Liver (tissue), 9 donors: ENCODE data around the gene HTD2. TPM values are rescaled to one million over a fixed set of nuclear protein-coding genes. Genes with fewer than 3 reads are reported as not detected.

Experiments
- DNase-seq: peaks from one replicate; pipeline ENCODE4 v3.0.0-alpha.2; 2017; ENCODE audit warnings: low spot score
- H3K27ac ChIP-seq, 2 donors: one replicate each; pipeline ENCODE4 v1.7.0; 2013; ENCODE audit warnings: inconsistent platforms in 2 of 2, low read length in 2 of 2, control low read depth in 1 of 2, low read depth in 1 of 2, mild to moderate bottlenecking in 1 of 2
- H3K27me3 ChIP-seq, 4 donors: one replicate each; pipeline versions ENCODE4 v1.6.1 to v1.7.0; 2013; ENCODE audit warnings: low read length in 3 of 4, inconsistent platforms in 1 of 4, mild to moderate bottlenecking in 1 of 4, moderate library complexity in 1 of 4; ENCODE audit not compliant: control insufficient read depth in 4 of 4, insufficient read depth in 4 of 4
- H3K36me3 ChIP-seq, 4 donors: one replicate each; pipeline versions ENCODE4 v1.6.1 to v1.7.0; 2013; ENCODE audit warnings: low read length in 3 of 4, mild to moderate bottlenecking in 3 of 4, low read depth in 1 of 4, moderate library complexity in 1 of 4; ENCODE audit not compliant: control insufficient read depth in 4 of 4, insufficient read depth in 3 of 4
- H3K4me1 ChIP-seq, 4 donors: one replicate each; pipeline versions ENCODE4 v1.6.1 to v1.7.0; 2013; ENCODE audit warnings: low read length in 3 of 4, mild to moderate bottlenecking in 3 of 4, moderate library complexity in 1 of 4; ENCODE audit not compliant: control insufficient read depth in 4 of 4, insufficient read depth in 4 of 4
- H3K4me3 ChIP-seq, 3 donors: one replicate each; pipeline versions ENCODE4 v1.6.1 to v1.7.0; 2013; ENCODE audit warnings: low read length in 3 of 3, control low read depth in 1 of 3, low read depth in 1 of 3, mild to moderate bottlenecking in 1 of 3
- H3K9ac ChIP-seq, 2 donors: one replicate each; pipeline ENCODE4 v1.7.0; 2013; ENCODE audit warnings: low read length in 2 of 2, mild to moderate bottlenecking in 2 of 2, moderate library complexity in 2 of 2, control low read depth in 1 of 2, low read depth in 1 of 2
- H3K9me3 ChIP-seq, 4 donors: one replicate each; pipeline versions ENCODE4 v1.6.1 to v1.7.0; 2013; ENCODE audit warnings: low read length in 3 of 4; ENCODE audit not compliant: control insufficient read depth in 4 of 4
- EGR1 ChIP-seq, 2 donors: IDR thresholded peaks; 2 replicates each; pipeline ENCODE4 v1.6.1; 2016 to 2018; ENCODE audit warnings: antibody characterized with exemption in 2 of 2, low read depth in 2 of 2
- FOXA1 ChIP-seq: IDR thresholded peaks from 2 replicates; pipeline ENCODE4 v1.6.1; 2016; ENCODE audit warnings: antibody characterized with exemption
- GABPA ChIP-seq, 2 donors: IDR thresholded peaks in 1 of 2; conservative IDR thresholded peaks in 1 of 2; 2 replicates each; pipeline ENCODE4 v1.6.1; 2016; ENCODE audit warnings: antibody characterized with exemption in 2 of 2, mild to moderate bottlenecking in 1 of 2, moderate library complexity in 1 of 2
- HNF4A ChIP-seq, 2 donors: conservative IDR thresholded peaks; 2 replicates each; pipeline ENCODE4 v1.6.1; 2016; ENCODE audit warnings: antibody characterized with exemption in 2 of 2, mild to moderate bottlenecking in 2 of 2
- HNF4G ChIP-seq: IDR thresholded peaks from 2 replicates; pipeline ENCODE4 v1.6.1; 2016; ENCODE audit warnings: antibody characterized with exemption
- NR2F2 ChIP-seq: IDR thresholded peaks from 2 replicates; pipeline ENCODE4 v1.6.1; 2016; ENCODE audit warnings: antibody characterized with exemption
- RAD21 ChIP-seq, 2 donors: IDR thresholded peaks; 2 replicates each; pipeline ENCODE4 v1.6.1; 2016; ENCODE audit warnings: antibody characterized with exemption in 2 of 2, mild to moderate bottlenecking in 2 of 2
- TAF1 ChIP-seq: conservative IDR thresholded peaks from 2 replicates; pipeline ENCODE4 v1.6.1; 2016; ENCODE audit warnings: antibody characterized with exemption, mild to moderate bottlenecking
- YY1 ChIP-seq: IDR thresholded peaks from 2 replicates; pipeline ENCODE4 v1.6.1; 2016; ENCODE audit warnings: antibody characterized with exemption, mild to moderate bottlenecking
- WGBS: extraction: QIAGEN DNeasy Blood & Tissue Kit; methylation state at CpG from one replicate; pipeline ENCODE4 v1.1.7; 2013; 5-methylcytosine and 5-hydroxymethylcytosine counted together
- polyA plus RNA-seq, 2 donors: library from polyadenylated mRNA; stranded (reverse) in 1 of 2; unstranded in 1 of 2; fragments of 200-250 nt in 1 of 2; fragments of >200 nt in 1 of 2; fragmentation: Nextera tagmentation in 1 of 2; extraction: Ambion mirVana in 1 of 2; gene quantifications; one replicate each; pipeline versions ENCODE4 v1.2.1 to v1.2.3, GENCODE V29; 2013 to 2015
- total RNA-seq, 2 donors: library from RNA; depleted of rRNA; stranded (reverse); fragments of >200 nt; gene quantifications; one replicate each; pipeline ENCODE4 v1.2.3, GENCODE V29; 2014
- TF ChIP-seq, protein P1 (sequence below): IDR thresholded peaks from 2 replicates; pipeline ENCODE4 v1.6.1; 2016; ENCODE audit warnings: antibody characterized with exemption, mild to moderate bottlenecking
- TF ChIP-seq, protein P2 (sequence below): fragments of 150-350 bp; IDR thresholded peaks from 2 replicates; pipeline ENCODE4 v1.5.1; 2017; ENCODE audit warnings: improper control_type of control experiment, low read depth, low read length; ENCODE audit not compliant: missing input control
- TF ChIP-seq, protein P3 (sequence below): IDR thresholded peaks from 2 replicates; pipeline ENCODE4 v1.6.1; 2016; ENCODE audit warnings: antibody characterized with exemption
- donor health status: healthy.
- donor health status: healthy.
- donor health status: healthy.
- donor health status: healthy.
- donor health status: healthy.

Gene HTD2
- total and polyA plus RNA-seq, 4 donors: 6.6 to 14.8 (median 11.0) TPM

DNA sequence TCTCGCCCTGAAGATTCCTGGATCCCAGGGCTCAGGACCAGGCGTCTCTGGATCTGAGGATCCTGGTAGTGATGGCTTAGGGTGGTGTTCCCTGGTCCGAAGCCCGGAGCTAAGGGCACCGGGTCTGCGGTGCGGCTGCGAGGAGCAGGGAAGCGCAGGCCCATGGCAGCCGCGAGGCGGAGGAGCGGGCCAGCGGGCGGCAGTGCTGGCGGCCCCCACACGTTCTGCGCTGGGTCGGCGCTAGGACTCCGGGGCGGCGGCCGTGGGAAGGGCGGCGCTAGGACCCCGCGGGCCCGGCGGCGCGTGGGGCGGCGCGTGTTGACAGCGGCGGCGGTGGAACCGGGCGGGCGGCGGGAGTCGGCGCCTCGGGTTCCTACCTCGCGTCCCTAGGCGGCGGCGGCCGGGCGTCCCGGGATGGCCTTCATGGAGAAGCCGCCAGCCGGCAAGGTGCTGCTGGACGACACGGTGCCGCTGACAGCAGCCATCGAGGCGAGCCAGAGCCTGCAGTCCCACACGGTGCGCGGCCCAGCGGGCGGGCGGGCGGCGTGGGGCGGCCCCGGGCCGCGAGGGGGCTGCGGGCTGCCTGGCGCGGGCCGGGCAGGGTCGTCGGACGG lies 26.4 kb downstream of the HTD2 start, which contains the start of gene PXK:
TSS of gene PXK (plus strand) at position 318 of the 614 bp plus-strand sequence. CDS start at position 415, 97 bp downstream.
- WGBS: under 1% methylated on average over 79 of the region's 79 CpGs
- Histone ChIP-seq H3K9ac (peak within 1 kb of the TSS; percentile 50 to 56), H3K27ac (peak within 1 kb of the TSS; percentile 30 to 58), H3K27me3 (no peaks in the 10 kb centered on the region), H3K4me1 (peaks cover 12 to 26% (median 19%) of the 10 kb centered on the region in 4 donors), H3K9me3 (no peaks in the 10 kb centered on the region), H3K36me3 (no peaks in the 10 kb centered on the region), H3K4me3 (peak within 1 kb of the TSS; percentile 73 to 100 (median 86))
- peak; percentile 83 for DNase-seq
- no peak for TF ChIP-seq TAF1
- TF ChIP-seq RAD21 (IDR thresholded peaks at IDR 0.05): peak in 1 of 2 donors; percentile 31

DNA sequence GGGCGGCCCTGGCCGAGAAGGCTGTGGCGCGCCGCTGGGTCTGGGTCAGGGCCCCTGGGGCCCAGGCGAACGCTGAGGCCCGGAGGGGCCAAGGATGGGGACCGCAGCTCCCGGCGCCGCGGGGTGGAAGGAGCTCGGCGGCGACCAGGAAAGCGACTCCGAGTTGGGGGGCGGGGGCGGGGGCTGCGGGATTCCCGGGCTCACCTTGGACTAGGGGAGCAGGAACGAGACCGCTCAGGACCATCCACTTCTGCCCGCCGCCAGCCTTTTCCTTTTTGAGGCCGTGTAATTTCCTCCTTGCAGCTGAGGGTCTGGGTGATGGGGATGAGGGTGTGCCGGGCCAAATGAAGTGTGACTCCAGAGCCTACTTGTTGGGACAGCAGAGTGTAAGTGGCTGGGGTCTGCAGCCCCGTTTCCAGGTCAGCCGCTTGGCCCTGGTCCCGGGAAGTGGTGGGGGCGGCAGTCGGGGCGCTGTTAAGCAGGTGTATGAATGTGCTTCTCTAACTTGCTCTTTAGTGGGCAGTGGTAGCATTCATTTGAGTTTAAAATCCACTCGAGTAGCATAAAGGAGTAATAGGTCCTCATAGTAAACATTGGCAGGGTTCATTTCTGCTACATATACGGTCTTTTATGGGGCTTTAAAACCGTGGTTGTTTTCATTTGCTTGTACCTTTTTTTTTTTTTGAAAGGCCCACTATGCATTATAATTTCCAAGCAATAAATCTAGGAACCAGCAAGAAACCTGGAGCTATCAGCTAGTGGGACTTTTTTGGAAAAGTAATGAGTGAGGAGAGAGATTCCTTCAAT lies 27.1 kb downstream of the HTD2 start:
- H3K9ac ChIP-seq: peak overlapping the region; percentile 42 to 56
- TF ChIP-seq, protein P1, sequence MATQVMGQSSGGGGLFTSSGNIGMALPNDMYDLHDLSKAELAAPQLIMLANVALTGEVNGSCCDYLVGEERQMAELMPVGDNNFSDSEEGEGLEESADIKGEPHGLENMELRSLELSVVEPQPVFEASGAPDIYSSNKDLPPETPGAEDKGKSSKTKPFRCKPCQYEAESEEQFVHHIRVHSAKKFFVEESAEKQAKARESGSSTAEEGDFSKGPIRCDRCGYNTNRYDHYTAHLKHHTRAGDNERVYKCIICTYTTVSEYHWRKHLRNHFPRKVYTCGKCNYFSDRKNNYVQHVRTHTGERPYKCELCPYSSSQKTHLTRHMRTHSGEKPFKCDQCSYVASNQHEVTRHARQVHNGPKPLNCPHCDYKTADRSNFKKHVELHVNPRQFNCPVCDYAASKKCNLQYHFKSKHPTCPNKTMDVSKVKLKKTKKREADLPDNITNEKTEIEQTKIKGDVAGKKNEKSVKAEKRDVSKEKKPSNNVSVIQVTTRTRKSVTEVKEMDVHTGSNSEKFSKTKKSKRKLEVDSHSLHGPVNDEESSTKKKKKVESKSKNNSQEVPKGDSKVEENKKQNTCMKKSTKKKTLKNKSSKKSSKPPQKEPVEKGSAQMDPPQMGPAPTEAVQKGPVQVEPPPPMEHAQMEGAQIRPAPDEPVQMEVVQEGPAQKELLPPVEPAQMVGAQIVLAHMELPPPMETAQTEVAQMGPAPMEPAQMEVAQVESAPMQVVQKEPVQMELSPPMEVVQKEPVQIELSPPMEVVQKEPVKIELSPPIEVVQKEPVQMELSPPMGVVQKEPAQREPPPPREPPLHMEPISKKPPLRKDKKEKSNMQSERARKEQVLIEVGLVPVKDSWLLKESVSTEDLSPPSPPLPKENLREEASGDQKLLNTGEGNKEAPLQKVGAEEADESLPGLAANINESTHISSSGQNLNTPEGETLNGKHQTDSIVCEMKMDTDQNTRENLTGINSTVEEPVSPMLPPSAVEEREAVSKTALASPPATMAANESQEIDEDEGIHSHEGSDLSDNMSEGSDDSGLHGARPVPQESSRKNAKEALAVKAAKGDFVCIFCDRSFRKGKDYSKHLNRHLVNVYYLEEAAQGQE: no peak
- TF ChIP-seq RAD21 (IDR thresholded peaks at IDR 0.05): peak; percentile 20 to 25
- no peak for TF ChIP-seq YY1
- no peak for TF ChIP-seq HNF4A (conservative IDR thresholded peaks at IDR 0.05)
- TF ChIP-seq TAF1: no peak
- no peak for TF ChIP-seq HNF4G
- TF ChIP-seq, protein P2, sequence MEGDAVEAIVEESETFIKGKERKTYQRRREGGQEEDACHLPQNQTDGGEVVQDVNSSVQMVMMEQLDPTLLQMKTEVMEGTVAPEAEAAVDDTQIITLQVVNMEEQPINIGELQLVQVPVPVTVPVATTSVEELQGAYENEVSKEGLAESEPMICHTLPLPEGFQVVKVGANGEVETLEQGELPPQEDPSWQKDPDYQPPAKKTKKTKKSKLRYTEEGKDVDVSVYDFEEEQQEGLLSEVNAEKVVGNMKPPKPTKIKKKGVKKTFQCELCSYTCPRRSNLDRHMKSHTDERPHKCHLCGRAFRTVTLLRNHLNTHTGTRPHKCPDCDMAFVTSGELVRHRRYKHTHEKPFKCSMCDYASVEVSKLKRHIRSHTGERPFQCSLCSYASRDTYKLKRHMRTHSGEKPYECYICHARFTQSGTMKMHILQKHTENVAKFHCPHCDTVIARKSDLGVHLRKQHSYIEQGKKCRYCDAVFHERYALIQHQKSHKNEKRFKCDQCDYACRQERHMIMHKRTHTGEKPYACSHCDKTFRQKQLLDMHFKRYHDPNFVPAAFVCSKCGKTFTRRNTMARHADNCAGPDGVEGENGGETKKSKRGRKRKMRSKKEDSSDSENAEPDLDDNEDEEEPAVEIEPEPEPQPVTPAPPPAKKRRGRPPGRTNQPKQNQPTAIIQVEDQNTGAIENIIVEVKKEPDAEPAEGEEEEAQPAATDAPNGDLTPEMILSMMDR: peak; percentile 1
- no peak for TF ChIP-seq FOXA1
- WGBS: 1% methylated on average over 37 of the region's 37 CpGs
- H3K27me3 ChIP-seq: no peaks in the 10 kb centered on the region
- H3K27ac ChIP-seq: peak overlapping the region; percentile 30 to 58
- peak; percentile 51 for DNase-seq
- no peaks in the 10 kb centered on the region for H3K36me3 ChIP-seq
- no peaks in the 10 kb centered on the region for H3K9me3 ChIP-seq
- H3K4me3 ChIP-seq: peak overlapping the region; percentile 73 to 100 (median 86)
- peaks cover 12 to 26% (median 19%) of the 10 kb centered on the region in 4 donors for H3K4me1 ChIP-seq

DNA sequence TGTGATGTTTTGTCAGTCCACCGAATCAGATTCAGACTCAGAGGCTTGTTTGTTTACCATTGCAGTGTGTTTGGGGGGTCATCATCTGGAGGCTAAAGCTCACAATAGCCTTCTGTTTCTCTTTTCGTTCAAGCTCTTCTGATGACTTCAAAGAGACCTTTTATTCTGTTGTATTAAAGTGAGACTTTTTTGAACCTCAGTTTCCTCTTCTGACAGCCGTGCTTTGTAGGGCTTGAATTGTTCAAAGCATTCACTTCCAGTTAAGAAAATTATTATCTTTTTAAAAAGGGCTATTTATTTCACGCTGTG lies 27.6 kb downstream of the HTD2 start:
- no peaks in the 10 kb centered on the region for H3K9me3 ChIP-seq
- peaks cover 12 to 26% (median 19%) of the 10 kb centered on the region in 4 donors for H3K4me1 ChIP-seq
- H3K36me3 ChIP-seq: no peaks in the 10 kb centered on the region
- no peak for TF ChIP-seq GABPA (IDR thresholded peaks at IDR 0.05 in 1 of 2, conservative IDR thresholded peaks at IDR 0.05 in 1 of 2)
- TF ChIP-seq, protein P2: no peak
- TF ChIP-seq, protein P3, sequence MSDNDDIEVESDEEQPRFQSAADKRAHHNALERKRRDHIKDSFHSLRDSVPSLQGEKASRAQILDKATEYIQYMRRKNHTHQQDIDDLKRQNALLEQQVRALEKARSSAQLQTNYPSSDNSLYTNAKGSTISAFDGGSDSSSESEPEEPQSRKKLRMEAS: no peak
- TF ChIP-seq NR2F2: no peak
- TF ChIP-seq FOXA1: no peak
- TF ChIP-seq EGR1 (IDR thresholded peaks at IDR 0.05; ENCODE audit: low read depth in 2 of 2): no peak
- no peak for TF ChIP-seq YY1
- peak overlapping the region; percentile 73 to 100 (median 86) for H3K4me3 ChIP-seq
- no peak overlapping the region for H3K27ac ChIP-seq
- no peaks in the 10 kb centered on the region for H3K27me3 ChIP-seq
- WGBS: 28% methylated on average over 4 of the region's 4 CpGs
- H3K9ac ChIP-seq: peak overlapping the region; percentile 42 to 56
- DNase-seq: no peak
